H9 (cell line): ENCODE data around the gene SLC25A48. TPM values are rescaled to one million over a fixed set of nuclear protein-coding genes. Genes with fewer than 3 reads are reported as not detected.

Experiments used
- DNase-seq: peaks from one replicate; pipeline ENCODE4 v3.0.0-alpha.2; 2017
- H2AFZ ChIP-seq: one replicate; pipeline ENCODE4 v1.6.1; 2013; ENCODE audit warnings: mild to moderate bottlenecking, low read length, control low read depth, moderate library complexity
- H2AK5ac ChIP-seq: 2 replicates; pipeline ENCODE4 v1.6.1; 2013; ENCODE audit warnings: low read length, control low read depth, mixed read lengths; ENCODE audit not compliant: insufficient read length
- H2BK120ac ChIP-seq: one replicate; pipeline ENCODE4 v1.6.1; 2013; ENCODE audit warnings: low read depth, mild to moderate bottlenecking, low read length, control low read depth, inconsistent platforms; ENCODE audit not compliant: poor library complexity, severe bottlenecking
- H2BK12ac ChIP-seq: 2 replicates; pipeline ENCODE4 v1.6.1; 2013; ENCODE audit warnings: low read length, control low read depth, mixed read lengths, low read depth; ENCODE audit not compliant: insufficient read length
- H2BK15ac ChIP-seq: 2 replicates; pipeline ENCODE4 v1.6.1; 2013; ENCODE audit warnings: low read depth, low read length, control low read depth
- H2BK20ac ChIP-seq: one replicate; pipeline ENCODE4 v1.6.1; 2013; ENCODE audit warnings: low read depth, mild to moderate bottlenecking, low read length, control low read depth, inconsistent platforms; ENCODE audit not compliant: poor library complexity, severe bottlenecking
- H2BK5ac ChIP-seq: 2 replicates; pipeline ENCODE4 v1.6.1; 2013; ENCODE audit warnings: low read length, control low read depth, mixed read lengths; ENCODE audit not compliant: insufficient read length
- H3K14ac ChIP-seq: 2 replicates; pipeline ENCODE4 v1.6.1; 2013; ENCODE audit warnings: low read length, control low read depth; ENCODE audit not compliant: insufficient read depth
- H3K18ac ChIP-seq: 2 replicates; pipeline ENCODE4 v1.6.1; 2013; ENCODE audit warnings: low read depth, mild to moderate bottlenecking, mixed read lengths, low read length, control low read depth; ENCODE audit not compliant: insufficient read length
- H3K23ac ChIP-seq: 2 replicates; pipeline ENCODE4 v1.6.1; 2013; ENCODE audit warnings: low read length, control low read depth, mixed read lengths, low read depth; ENCODE audit not compliant: insufficient read length
- H3K23me2 ChIP-seq: 2 replicates; pipeline ENCODE4 v1.6.1; 2013; ENCODE audit warnings: low read depth, mild to moderate bottlenecking, mixed read lengths, low read length, control low read depth; ENCODE audit not compliant: insufficient read length, poor library complexity, severe bottlenecking
- H3K27ac ChIP-seq: 2 replicates; pipeline ENCODE4 v1.5.1; 2013; ENCODE audit warnings: low read length, control low read depth, mixed read lengths, low read depth; ENCODE audit not compliant: insufficient read length
- H3K27me3 ChIP-seq: 2 replicates; pipeline ENCODE4 v1.6.1; 2013; ENCODE audit warnings: low read length, control low read depth, inconsistent platforms; ENCODE audit not compliant: insufficient read depth
- H3K4ac ChIP-seq: 2 replicates; pipeline ENCODE4 v1.6.1; 2013; ENCODE audit warnings: low read depth, mild to moderate bottlenecking, control low read depth, inconsistent platforms, low read length, moderate library complexity
- H3K4me1 ChIP-seq: 2 replicates; pipeline ENCODE4 v1.6.1; 2013; ENCODE audit warnings: low read length, control low read depth, inconsistent platforms; ENCODE audit not compliant: insufficient read depth
- H3K4me2 ChIP-seq: 2 replicates; pipeline ENCODE4 v1.6.1; 2013; ENCODE audit warnings: low read length, control low read depth, mixed read lengths; ENCODE audit not compliant: insufficient read length, insufficient read depth
- H3K56ac ChIP-seq: 2 replicates; pipeline ENCODE4 v1.6.1; 2013; ENCODE audit warnings: low read depth, mild to moderate bottlenecking, mixed read lengths, low read length, control low read depth; ENCODE audit not compliant: insufficient read length
- H3K79me1 ChIP-seq: 2 replicates; pipeline ENCODE4 v1.6.1; 2013; ENCODE audit warnings: low read depth, mild to moderate bottlenecking, moderate library complexity, low read length, control low read depth, inconsistent platforms; ENCODE audit not compliant: insufficient read depth, poor library complexity, severe bottlenecking
- H3K79me2 ChIP-seq: 2 replicates; pipeline ENCODE4 v1.6.1; 2013; ENCODE audit warnings: low read length, control low read depth, inconsistent platforms; ENCODE audit not compliant: insufficient read depth
- H3K9ac ChIP-seq: 2 replicates; pipeline ENCODE4 v1.6.1; 2013; ENCODE audit warnings: low read length, control low read depth, mixed read lengths; ENCODE audit not compliant: insufficient read length; ENCODE audit errors: extremely low read depth
- H3K9me3 ChIP-seq: one replicate; pipeline ENCODE4 v1.6.1; 2013; ENCODE audit warnings: low read depth, low read length, inconsistent platforms; ENCODE audit not compliant: control insufficient read depth
- H3T11ph ChIP-seq: one replicate; pipeline ENCODE4 v1.6.1; 2013; ENCODE audit warnings: mild to moderate bottlenecking, low read length, control low read depth, inconsistent platforms
- H4K20me1 ChIP-seq: one replicate; pipeline ENCODE4 v1.6.1; 2013; ENCODE audit not compliant: control insufficient read depth, insufficient read length, insufficient read depth
- H4K5ac ChIP-seq: 2 replicates; pipeline ENCODE4 v1.6.1; 2013; ENCODE audit warnings: low read depth, mild to moderate bottlenecking, mixed read lengths, low read length, control low read depth; ENCODE audit not compliant: insufficient read length
- H4K8ac ChIP-seq: replicated peaks from 2 replicates; pipeline ENCODE4 v1.6.1; 2013; ENCODE audit warnings: low read length, control low read depth, mixed read lengths, low read depth; ENCODE audit not compliant: insufficient read length
- H4K91ac ChIP-seq: 2 replicates; pipeline ENCODE4 v1.6.1; 2013; ENCODE audit warnings: low read depth, mild to moderate bottlenecking, moderate library complexity, mixed read lengths, low read length, control low read depth; ENCODE audit not compliant: insufficient read length
- H3K27ac Mint-ChIP-seq, 3 experiments: 2 replicates in 2 of 3; 3 replicates in 1 of 3; pipeline ENCODE4 v1.8.0; 2020 to 2021; ENCODE audit warnings: mixed read lengths in 3 of 3, mild to moderate bottlenecking in 1 of 3, moderate library complexity in 1 of 3
- H3K27me3 Mint-ChIP-seq: 2 replicates; pipeline ENCODE4 v1.8.0; 2021; ENCODE audit warnings: low read depth, mild to moderate bottlenecking, moderate library complexity, mixed read lengths
- H3K36me3 Mint-ChIP-seq, 3 experiments: 2 replicates in 2 of 3; 3 replicates in 1 of 3; pipeline ENCODE4 v1.8.0; 2020 to 2021; ENCODE audit warnings: low read depth in 3 of 3, mixed read lengths in 3 of 3; ENCODE audit not compliant: insufficient read depth in 1 of 3
- H3K4me1 Mint-ChIP-seq, 2 experiments: 2 replicates each; pipeline ENCODE4 v1.8.0; 2020; ENCODE audit warnings: mixed read lengths in 2 of 2
- H3K4me3 Mint-ChIP-seq, 2 experiments: 2 replicates in 1 of 2; 3 replicates in 1 of 2; pipeline ENCODE4 v1.8.0; 2020 to 2021; ENCODE audit warnings: mild to moderate bottlenecking in 2 of 2, mixed read lengths in 2 of 2, moderate library complexity in 1 of 2
- H3K9me3 Mint-ChIP-seq, 2 experiments: 2 replicates in 1 of 2; 3 replicates in 1 of 2; pipeline ENCODE4 v1.8.0; 2020; ENCODE audit warnings: mild to moderate bottlenecking in 2 of 2, mixed read lengths in 2 of 2, moderate library complexity in 1 of 2
- WGBS: extraction: QIAGEN DNeasy Blood & Tissue Kit; methylation state at CpG from one replicate; pipeline ENCODE4 v1.1.7; 2013; ENCODE audit warnings: missing lambda C conversion rate, low lambda C conversion rate, mixed read lengths; ENCODE audit not compliant: insufficient read length; ENCODE audit errors: extremely low coverage; 5-methylcytosine and 5-hydroxymethylcytosine counted together
- total RNA-seq: library from RNA; stranded (reverse); gene quantifications from 2 replicates; pipeline ENCODE4 v1.2.1, GENCODE V29; 2021
- TF ChIP-seq, protein P1 (sequence below): fragments of 200-600 bp; sonication (generic); conservative IDR thresholded peaks from 3 replicates; pipeline ENCODE4 v1.8.0; 2021; ENCODE audit warnings: antibody characterized with exemption, mild to moderate bottlenecking

SLC25A48 gene
- total RNA-seq, 1 experiment from 2014 or later, result 0.66 TPM

DNA sequence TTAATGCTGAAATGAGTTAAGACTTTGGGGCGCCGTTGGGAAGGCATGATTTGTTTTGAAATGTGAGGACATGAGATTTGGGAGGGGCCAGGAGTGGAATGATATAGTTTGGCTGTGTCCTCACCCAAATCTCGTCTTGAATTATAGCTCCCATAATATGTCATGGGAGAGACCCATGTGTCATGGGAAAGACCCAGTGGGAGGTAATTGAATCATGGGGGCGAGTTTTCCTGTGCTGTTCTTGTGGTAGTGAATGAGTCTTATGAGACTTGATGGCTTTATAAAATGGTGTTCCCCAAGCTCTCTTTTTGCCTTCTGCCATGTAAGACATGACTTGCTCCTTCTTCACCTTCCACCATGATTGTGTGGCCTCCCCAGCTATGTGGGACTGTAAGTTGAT, 5.1 kb downstream of the SLC25A48 start:
- DNase-seq, result no peak
- Histone ChIP-seq H3K27ac (no peak overlapping the region), H2BK15ac (no peak overlapping the region), H2BK20ac (no peak overlapping the region), H2BK5ac (no peak overlapping the region), H4K91ac (no peak overlapping the region), H2BK12ac (no peak overlapping the region), H3K18ac (no peak overlapping the region), H4K8ac (no peak overlapping the region), H3K23me2 (peaks cover 8% of the 10 kb centered on the region), H3K9ac (no peak overlapping the region), H2AFZ (no peak overlapping the region), H3K4me1 (no peaks in the 10 kb centered on the region), H2BK120ac (no peak overlapping the region), H3K23ac (no peak overlapping the region), H3K56ac (no peak overlapping the region), H3K79me1 (no peaks in the 10 kb centered on the region), H3T11ph (no peak overlapping the region), H4K5ac (no peak overlapping the region), H3K4me2 (no peak overlapping the region), H3K27me3 (no peaks in the 10 kb centered on the region), H2AK5ac (no peak overlapping the region), H3K9me3 (no peaks in the 10 kb centered on the region), H3K14ac (no peak overlapping the region), H4K20me1 (no peaks in the 10 kb centered on the region), H3K79me2 (no peaks in the 10 kb centered on the region), H3K4ac (no peak overlapping the region)
- H3K9me3 Mint-ChIP-seq, result peaks cover 24% of the 10 kb centered on the region in 2 experiments
- no peak overlapping the region for H3K4me3 Mint-ChIP-seq
- no peak overlapping the region; a peak in 1 of 7 replicates for H3K27ac Mint-ChIP-seq
- TF ChIP-seq, protein P1, sequence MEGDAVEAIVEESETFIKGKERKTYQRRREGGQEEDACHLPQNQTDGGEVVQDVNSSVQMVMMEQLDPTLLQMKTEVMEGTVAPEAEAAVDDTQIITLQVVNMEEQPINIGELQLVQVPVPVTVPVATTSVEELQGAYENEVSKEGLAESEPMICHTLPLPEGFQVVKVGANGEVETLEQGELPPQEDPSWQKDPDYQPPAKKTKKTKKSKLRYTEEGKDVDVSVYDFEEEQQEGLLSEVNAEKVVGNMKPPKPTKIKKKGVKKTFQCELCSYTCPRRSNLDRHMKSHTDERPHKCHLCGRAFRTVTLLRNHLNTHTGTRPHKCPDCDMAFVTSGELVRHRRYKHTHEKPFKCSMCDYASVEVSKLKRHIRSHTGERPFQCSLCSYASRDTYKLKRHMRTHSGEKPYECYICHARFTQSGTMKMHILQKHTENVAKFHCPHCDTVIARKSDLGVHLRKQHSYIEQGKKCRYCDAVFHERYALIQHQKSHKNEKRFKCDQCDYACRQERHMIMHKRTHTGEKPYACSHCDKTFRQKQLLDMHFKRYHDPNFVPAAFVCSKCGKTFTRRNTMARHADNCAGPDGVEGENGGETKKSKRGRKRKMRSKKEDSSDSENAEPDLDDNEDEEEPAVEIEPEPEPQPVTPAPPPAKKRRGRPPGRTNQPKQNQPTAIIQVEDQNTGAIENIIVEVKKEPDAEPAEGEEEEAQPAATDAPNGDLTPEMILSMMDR, result no peak
- WGBS, result no CpG with 5 or more reads among the region's 4 CpGs
- 0 out of 4 replicates have a peak, but pooled peaks cover 0 to 2% of the 10 kb centered on the region in 2 experiments for H3K4me1 Mint-ChIP-seq
- peaks cover 72% of the 10 kb centered on the region for H3K27me3 Mint-ChIP-seq
- peaks cover 6 to 15% (median 11%) of the 10 kb centered on the region in 3 experiments for H3K36me3 Mint-ChIP-seq
